ENCODE data around the gene LCE5A. TPM values are rescaled to one million over a fixed set of nuclear protein-coding genes. Genes with fewer than 3 reads are reported as not detected.

LCE5A gene
- total RNA-seq, 1 donor from 2014 or later: not detected

GRCh38 chr1:152516082-152516481 lies 5.5 kb downstream of the LCE5A start:
- intact Hi-C loops (cut with DNase I): no loop called here
- H3K27ac ChIP-seq: no peak overlapping the region
- no peaks in the 10 kb centered on the region for H3K9me3 ChIP-seq
- no peak for DNase-seq
- H3K4me1 ChIP-seq: no peaks in the 10 kb centered on the region
- H3K36me3 ChIP-seq: no peaks in the 10 kb centered on the region
- H3K4me3 ChIP-seq: no peak overlapping the region
- peaks cover 37% of the 10 kb centered on the region for H3K27me3 ChIP-seq
- ATAC-seq: no peak
- TF ChIP-seq CTCF (IDR thresholded peaks at IDR 0.05): no peak

GRCh38 chr1:152517237-152517811 lies 6.7 kb downstream of the LCE5A start:
- no peak for DNase-seq
- peaks cover 31% of the 10 kb centered on the region for H3K27me3 ChIP-seq
- TF ChIP-seq CTCF (IDR thresholded peaks at IDR 0.05): no peak

GRCh38 chr1:152519851-152520250 lies 9.2 kb downstream of the LCE5A start:
- peaks cover 19% of the 10 kb centered on the region for H3K27me3 ChIP-seq
- TF ChIP-seq CTCF (IDR thresholded peaks at IDR 0.05): no peak
- intact Hi-C loops (cut with DNase I): no loop called here

More at GRCh38 chr1:152517237-152517811, 6.7 kb downstream of the LCE5A start:
- no peak overlapping the region for H3K27ac ChIP-seq
- intact Hi-C loops (cut with DNase I): no loop called here
- ATAC-seq: no peak
- no peaks in the 10 kb centered on the region for H3K9me3 ChIP-seq
- H3K4me1 ChIP-seq: no peaks in the 10 kb centered on the region
- H3K4me3 ChIP-seq: no peak overlapping the region
- no peaks in the 10 kb centered on the region for H3K36me3 ChIP-seq

GRCh38 chr1:152520561-152521090 lies 10.0 kb downstream of the LCE5A start:
- intact Hi-C loops (cut with DNase I): no loop called here

More at GRCh38 chr1:152519851-152520250, 9.2 kb downstream of the LCE5A start:
- no peaks in the 10 kb centered on the region for H3K4me1 ChIP-seq
- no peak overlapping the region for H3K27ac ChIP-seq
- no peak for DNase-seq
- no peaks in the 10 kb centered on the region for H3K9me3 ChIP-seq
- ATAC-seq: peak; percentile 58
- no peaks in the 10 kb centered on the region for H3K36me3 ChIP-seq
- H3K4me3 ChIP-seq: no peak overlapping the region

GRCh38 chr1:152525080-152525641 lies 14.6 kb downstream of the LCE5A start:
- no peak overlapping the region for H3K27ac ChIP-seq
- no peak for TF ChIP-seq CTCF (IDR thresholded peaks at IDR 0.05)
- peaks cover 4% of the 10 kb centered on the region for H3K27me3 ChIP-seq
- no peak for ATAC-seq
- no peaks in the 10 kb centered on the region for H3K4me1 ChIP-seq
- H3K9me3 ChIP-seq: no peaks in the 10 kb centered on the region
- intact Hi-C loops (cut with DNase I): no loop called here
- DNase-seq: no peak
- no peaks in the 10 kb centered on the region for H3K36me3 ChIP-seq
- no peak overlapping the region for H3K4me3 ChIP-seq

More at GRCh38 chr1:152520561-152521090, 10.0 kb downstream of the LCE5A start:
- no peaks in the 10 kb centered on the region for H3K36me3 ChIP-seq
- no peak overlapping the region for H3K4me3 ChIP-seq
- no peaks in the 10 kb centered on the region for H3K4me1 ChIP-seq
- no peak for ATAC-seq
- H3K27ac ChIP-seq: no peak overlapping the region
- no peak for TF ChIP-seq CTCF (IDR thresholded peaks at IDR 0.05)
- peaks cover 12% of the 10 kb centered on the region for H3K27me3 ChIP-seq
- H3K9me3 ChIP-seq: no peaks in the 10 kb centered on the region
- no peak for DNase-seq
